ENCODE data around the gene ZFAND4. TPM values are rescaled to one million over a fixed set of nuclear protein-coding genes. Genes with fewer than 3 reads are reported as not detected.
A peak's percentile ranks its signal among the peaks of the same experiment; 100 is the strongest.

The ZFAND4 gene
- total RNA-seq, 6 experiments from 2014 or later, result 6.3 to 15.2 (median 9.3) TPM

GRCh38 chr10:45586028-45586824 lies 86.3 kb downstream of the ZFAND4 start:
- WGBS (ENCODE audit: insufficient coverage, low coverage, low lambda C conversion rate, missing lambda C conversion rate), result 97% methylated on average over 3 of the region's 3 CpGs
- Histone ChIP-seq H3K27ac (no peak overlapping the region), H3K36me3 (no peaks in the 10 kb centered on the region), H3K4me1 (peaks cover 0 to 18% (median 7%) of the 10 kb centered on the region in 4 donors), H3K27me3 (no peaks in the 10 kb centered on the region), H3K9me3 (no peaks in the 10 kb centered on the region), H3K4me3 (no peak overlapping the region)
- intact Hi-C loops (cut with DNase I), result no loop called here
- no peak for TF ChIP-seq CTCF (IDR thresholded peaks at IDR 0.05)
- no peak for TF ChIP-seq POLR2A (IDR thresholded peaks at IDR 0.05)
- ATAC-seq (no peak), DNase-seq (no peak)

DNA sequence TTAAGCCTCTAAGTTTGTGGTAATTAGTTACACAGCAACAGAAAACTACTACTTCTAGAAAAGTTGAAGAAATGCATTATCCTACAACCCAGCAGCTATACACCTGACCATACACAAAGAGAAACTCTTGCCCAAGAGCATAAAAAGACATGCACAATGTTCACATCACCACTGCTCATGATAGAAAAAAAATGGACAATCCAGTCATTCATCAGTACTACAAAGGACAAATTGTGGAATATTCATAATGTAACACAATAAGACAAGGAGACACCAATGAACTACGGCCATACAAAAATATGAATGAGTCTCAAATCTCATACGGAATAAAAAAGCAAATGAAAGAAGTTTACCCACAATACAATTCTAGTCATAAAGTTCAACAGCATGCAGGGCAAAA lies 87.4 kb downstream of the ZFAND4 start:
- Histone ChIP-seq H3K4me3 (no peak overlapping the region), H3K4me1 (peaks cover 0 to 29% (median 7%) of the 10 kb centered on the region in 4 donors), H3K27ac (no peak overlapping the region), H3K9me3 (no peaks in the 10 kb centered on the region), H3K36me3 (no peaks in the 10 kb centered on the region), H3K27me3 (no peaks in the 10 kb centered on the region)
- ATAC-seq (no peak), DNase-seq (no peak)
- WGBS (ENCODE audit: insufficient coverage, low coverage, low lambda C conversion rate, missing lambda C conversion rate), result 92% methylated on average over 2 of the region's 2 CpGs
- TF ChIP-seq CTCF (IDR thresholded peaks at IDR 0.05) (no peak), POLR2A (IDR thresholded peaks at IDR 0.05) (no peak)
- intact Hi-C loops (cut with DNase I), result no loop called here

- H3K27me3 ChIP-seq, result no peaks in the 10 kb centered on the region
- 41% methylated on average over 1 of the region's 1 CpG for WGBS (ENCODE audit: insufficient coverage, low coverage, low lambda C conversion rate, missing lambda C conversion rate)
- H3K27ac ChIP-seq, result peak overlapping the region in 1 of 3 donors; percentile 19
- no peaks in the 10 kb centered on the region for H3K36me3 ChIP-seq
- TF ChIP-seq CTCF (IDR thresholded peaks at IDR 0.05) (no peak), POLR2A (IDR thresholded peaks at IDR 0.05) (no peak)
- intact Hi-C loops (cut with DNase I), result no loop called here
- no peak overlapping the region for H3K4me3 ChIP-seq
- no peaks in the 10 kb centered on the region for H3K9me3 ChIP-seq
- no peak for DNase-seq
- ATAC-seq, result peak; percentile 47 to 80 (median 64)
- peaks cover 0 to 41% (median 9%) of the 10 kb centered on the region in 4 donors for H3K4me1 ChIP-seq
These were observed 90.2 kb downstream of the ZFAND4 start for GRCh38 chr10:45582386-45582781.

- DNase-seq (no peak), ATAC-seq (peak in 3 of 4 donors; percentile 6 to 48 (median 31))
- Histone ChIP-seq H3K36me3 (no peaks in the 10 kb centered on the region), H3K4me3 (no peak overlapping the region), H3K27me3 (no peaks in the 10 kb centered on the region), H3K27ac (peak overlapping the region in 1 of 3 donors; percentile 19), H3K9me3 (no peaks in the 10 kb centered on the region), H3K4me1 (peaks cover 0 to 44% (median 10%) of the 10 kb centered on the region in 4 donors)
- intact Hi-C loops (cut with DNase I), result no loop called here
- WGBS (ENCODE audit: insufficient coverage, low coverage, low lambda C conversion rate, missing lambda C conversion rate), result 70% methylated on average over 3 of the region's 3 CpGs
- TF ChIP-seq CTCF (IDR thresholded peaks at IDR 0.05) (no peak), POLR2A (IDR thresholded peaks at IDR 0.05) (no peak)
These were observed 90.8 kb downstream of the ZFAND4 start for GRCh38 chr10:45581582-45582385.

Measured in right lobe of liver (tissue), 6 donors.